GM18526 (cell line): ENCODE measurements around the gene SUMO4.

Experiments
- POLR2A ChIP-seq: IDR thresholded peaks from 3 replicates; pipeline ENCODE4 v1.6.1; 2011; ENCODE audit not compliant: insufficient read length; ENCODE audit errors: extremely low read depth

The SUMO4 gene

DNA sequence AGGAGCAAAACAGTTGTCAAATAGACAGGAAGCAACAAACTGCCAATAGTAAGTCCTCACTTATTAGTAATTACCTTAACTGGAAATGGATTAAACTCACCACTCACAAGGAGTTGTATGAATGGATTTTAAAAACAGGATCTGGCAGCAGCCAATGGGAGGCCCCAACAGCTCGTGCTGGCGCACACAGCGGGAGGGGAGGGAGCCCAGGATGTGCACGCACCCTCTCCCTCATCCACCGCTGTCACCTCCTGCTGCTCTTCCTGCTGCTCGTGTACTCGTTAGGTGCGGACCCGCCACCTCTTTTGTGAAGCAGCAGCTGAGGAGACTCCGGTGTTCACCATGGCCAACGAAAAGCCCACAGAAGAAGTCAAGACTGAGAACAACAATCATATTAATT lies at the start of gene SUMO4:
Gene SUMO4 (plus strand): TSS at position 213 of the 400 bp plus-strand sequence. CDS start 130 bp downstream, at position 343.
- no peak for TF ChIP-seq POLR2A

GRCh38 chr6:149354009-149354408 lies 46.1 kb upstream of the SUMO4 start:
- TF ChIP-seq POLR2A = no peak

DNA sequence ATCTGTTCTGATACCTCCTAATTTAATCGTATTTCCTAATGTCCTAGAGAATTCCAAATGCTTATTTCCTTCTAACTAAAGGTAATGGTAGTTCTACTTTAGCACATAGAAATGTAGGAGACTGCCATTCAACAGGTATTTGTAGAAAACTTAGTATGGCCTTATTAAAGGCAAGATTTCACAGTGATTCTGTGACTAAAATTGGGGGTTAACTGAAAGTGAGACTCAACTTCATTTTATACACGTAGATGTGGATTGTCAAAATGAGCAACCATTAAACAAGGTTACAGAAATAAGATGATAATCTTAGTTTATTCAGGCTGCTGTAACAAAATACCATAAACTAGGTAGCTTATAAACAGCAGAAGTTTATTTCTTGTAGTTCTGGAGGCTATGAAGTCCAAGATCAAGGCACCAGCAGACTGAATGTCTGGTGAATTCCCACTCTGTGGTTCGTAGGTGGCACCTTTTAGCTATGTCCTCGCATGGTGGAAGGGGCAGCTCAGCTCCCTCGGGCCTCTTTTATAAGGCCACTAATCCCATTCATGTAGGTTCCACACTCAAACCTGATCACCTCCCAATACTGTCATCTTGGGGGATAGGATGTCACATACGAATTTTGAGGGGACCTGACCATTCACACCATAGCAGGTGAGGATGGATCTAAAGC lies 43.8 kb upstream of the SUMO4 start:
- no peak for TF ChIP-seq POLR2A

DNA sequence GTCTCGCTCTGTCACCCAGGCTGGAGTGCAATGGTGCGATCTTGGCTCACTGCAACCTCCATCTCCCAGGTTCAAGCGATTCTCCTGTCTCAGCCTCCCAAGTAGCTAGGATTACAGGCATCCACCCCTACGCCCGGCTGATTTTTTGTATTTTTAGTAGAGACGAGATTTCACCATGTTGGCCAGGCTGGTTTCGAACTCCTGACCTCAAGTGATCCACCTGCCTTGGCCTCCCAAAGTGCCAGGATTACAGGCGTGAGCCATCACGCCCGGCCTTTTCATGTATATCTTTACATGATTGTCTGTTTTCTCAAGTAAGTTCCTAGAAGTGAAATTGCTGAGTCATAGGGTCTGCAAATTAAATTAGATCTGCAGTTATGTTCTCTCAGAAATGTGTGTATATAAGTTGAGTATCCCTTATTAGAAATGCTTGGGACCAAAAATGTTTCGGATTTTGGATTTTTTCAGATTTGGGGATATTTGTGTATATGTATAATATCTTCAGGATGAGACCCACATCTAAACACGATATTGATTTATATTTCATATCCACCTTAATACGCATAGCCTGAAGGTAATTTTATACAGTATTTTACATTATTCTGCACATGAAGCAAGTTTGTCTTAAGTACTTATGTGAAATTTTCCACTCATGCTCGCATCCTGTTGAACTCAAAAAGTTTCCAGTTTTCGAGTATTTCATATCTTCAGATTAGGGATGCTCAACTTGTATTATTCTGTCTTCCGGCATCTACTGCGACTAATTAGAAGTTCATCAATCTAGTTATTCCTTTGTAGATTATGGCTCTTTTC lies 42.1 kb upstream of the SUMO4 start:
- TF ChIP-seq POLR2A = no peak

- no peak for TF ChIP-seq POLR2A
Measured at GRCh38 chr6:149359440-149359839, 40.6 kb upstream of the SUMO4 start.

- TF ChIP-seq POLR2A = no peak
Measured at GRCh38 chr6:149360536-149360935, 39.5 kb upstream of the SUMO4 start.

GRCh38 chr6:149362289-149362688 lies 37.8 kb upstream of the SUMO4 start:
- TF ChIP-seq POLR2A = no peak

GRCh38 chr6:149363154-149363553 lies 36.9 kb upstream of the SUMO4 start:
- TF ChIP-seq POLR2A = no peak

- no peak for TF ChIP-seq POLR2A
Measured at GRCh38 chr6:149364557-149364956, 35.5 kb upstream of the SUMO4 start.

DNA sequence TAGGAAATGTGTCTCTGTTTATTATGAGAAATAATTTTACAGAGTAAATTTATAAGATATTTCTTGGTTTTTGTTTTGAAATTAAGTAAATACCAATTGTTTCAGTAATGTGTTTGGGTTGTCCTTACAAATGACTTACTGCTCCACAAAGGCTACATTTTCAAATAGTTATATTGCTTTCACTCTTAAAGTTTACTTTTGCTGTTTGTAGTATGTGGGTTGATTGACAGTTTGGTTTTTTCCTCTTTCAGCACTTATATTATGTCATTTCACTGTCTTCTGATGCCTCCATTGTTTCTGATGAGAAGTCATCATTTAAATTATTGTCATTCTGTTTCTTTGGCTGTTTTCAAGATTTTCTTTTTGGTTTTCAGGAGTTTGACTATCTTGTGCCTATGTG lies 34.9 kb upstream of the SUMO4 start:
- no peak for TF ChIP-seq POLR2A

GRCh38 chr6:149366267-149366921 lies 33.7 kb upstream of the SUMO4 start:
- no peak for TF ChIP-seq POLR2A

- no peak for TF ChIP-seq POLR2A
Measured at GRCh38 chr6:149368065-149368464, 32.0 kb upstream of the SUMO4 start.

DNA sequence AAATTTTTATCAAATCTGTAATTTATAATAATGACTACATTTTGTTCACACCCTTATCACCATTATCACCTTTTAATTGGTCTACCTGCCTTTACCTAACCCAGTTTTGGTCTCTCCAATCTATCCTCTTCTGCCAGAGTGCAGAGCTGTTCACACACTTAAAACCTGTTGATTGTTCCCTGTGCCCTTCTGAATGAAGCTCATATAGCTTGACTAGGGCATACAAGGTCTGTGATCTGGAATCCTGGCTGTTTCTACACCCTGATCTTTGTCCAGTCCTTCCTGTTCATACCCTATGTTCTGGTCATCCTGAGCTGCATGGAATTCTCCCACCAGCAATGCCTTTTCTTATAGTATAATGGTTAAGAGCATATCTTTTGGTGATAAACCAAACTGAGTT lies 28.9 kb upstream of the SUMO4 start:
- TF ChIP-seq POLR2A = no peak

DNA sequence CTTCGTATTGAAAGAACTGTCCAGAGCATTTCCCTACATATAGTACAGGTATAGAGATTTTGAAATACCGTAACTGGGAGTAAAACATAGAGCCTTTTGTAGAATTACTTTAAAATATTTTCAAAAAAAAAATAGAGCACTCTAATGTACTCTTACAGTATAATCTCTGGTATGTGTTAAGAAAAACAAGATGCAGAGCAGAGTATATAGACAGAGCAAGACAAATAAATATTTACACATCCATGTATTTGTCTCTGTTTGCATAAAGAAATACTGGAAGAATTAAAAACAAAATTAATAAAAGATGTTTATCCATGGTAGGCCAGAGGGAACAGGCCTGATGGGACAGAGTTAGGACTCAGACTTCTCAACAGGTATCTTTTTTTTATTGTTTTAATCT lies 28.0 kb upstream of the SUMO4 start:
- TF ChIP-seq POLR2A = no peak

DNA sequence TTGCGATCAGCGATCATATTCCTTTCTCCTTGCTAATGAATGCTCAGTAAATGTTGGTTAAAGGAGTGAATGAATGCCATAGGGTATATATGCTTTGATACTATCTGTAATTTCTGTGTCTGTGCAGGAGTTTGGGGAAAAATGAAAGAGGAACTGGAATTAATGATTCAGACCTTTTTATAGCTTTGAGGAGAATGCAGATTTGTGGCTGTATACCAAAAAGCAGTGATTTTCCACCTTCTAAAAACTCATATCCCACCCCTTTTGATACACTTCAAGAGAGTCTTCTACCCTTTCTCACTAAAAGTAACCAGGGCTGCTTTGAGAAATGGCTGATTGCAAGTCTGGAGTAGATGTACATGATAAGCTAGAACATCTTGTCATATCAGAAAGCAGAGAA lies 26.6 kb upstream of the SUMO4 start:
- TF ChIP-seq POLR2A = no peak

- TF ChIP-seq POLR2A = no peak
Measured at GRCh38 chr6:149379977-149380376, 20.1 kb upstream of the SUMO4 start.

DNA sequence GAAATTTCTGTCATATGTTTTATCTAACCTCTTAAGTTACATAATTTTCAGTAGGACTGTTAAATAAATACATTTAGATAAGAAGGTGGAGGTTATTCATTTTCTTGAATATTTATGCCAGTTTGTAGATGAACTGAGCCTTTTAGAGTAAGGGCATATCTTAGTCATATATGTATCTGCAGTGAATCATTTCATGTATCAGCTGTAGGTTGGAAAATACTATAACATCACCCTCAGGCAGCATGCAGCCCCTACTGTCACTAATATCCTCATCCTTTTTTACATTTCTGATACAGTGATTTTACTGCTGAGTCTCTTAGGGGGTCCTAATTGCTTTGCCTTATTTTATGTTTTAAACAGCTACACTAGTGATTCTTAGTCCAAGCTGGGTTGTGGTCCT lies 19.5 kb upstream of the SUMO4 start:
- no peak for TF ChIP-seq POLR2A

- TF ChIP-seq POLR2A = no peak
Measured at GRCh38 chr6:149383371-149383770, 16.7 kb upstream of the SUMO4 start.
